RWPE2 (cell line): ENCODE data around the gene TRIM3.

Experiments used
- ATAC-seq: fragments of 200-7000 bp; cut with Tn5 transposase; 3 replicates; pipeline ENCODE4 v1.9.1; 2021; ENCODE audit warnings: low read depth
- DNase-seq: peaks from one replicate; pipeline ENCODE4 v3.0.0-alpha.2; 2020; ENCODE audit warnings: low spot score
- H3K27ac ChIP-seq: fragments of 450-650 bp; 2 replicates; pipeline ENCODE4 v1.5.1; 2017; ENCODE audit warnings: mild to moderate bottlenecking; ENCODE audit not compliant: poor library complexity, severe bottlenecking
- H3K27me3 ChIP-seq: fragments of 250-450 bp; sonication (Bioruptor Pico); 2 replicates; pipeline ENCODE4 v1.5.1; 2021; ENCODE audit warnings: mild to moderate bottlenecking, moderate library complexity; ENCODE audit not compliant: insufficient read depth, poor library complexity, severe bottlenecking
- H3K36me3 ChIP-seq: fragments of 250-450 bp; sonication (Bioruptor Pico); 2 replicates; pipeline ENCODE4 v1.5.1; 2020; ENCODE audit warnings: low read depth, mild to moderate bottlenecking, moderate library complexity
- H3K4me1 ChIP-seq: fragments of 250-450 bp; sonication (Bioruptor Pico); 2 replicates; pipeline ENCODE4 v1.5.1; 2021; ENCODE audit warnings: mild to moderate bottlenecking, moderate library complexity; ENCODE audit not compliant: insufficient read depth, poor library complexity, severe bottlenecking
- H3K4me3 ChIP-seq: fragments of 250-450 bp; sonication (Bioruptor Pico); 2 replicates; pipeline ENCODE4 v1.5.1; 2021; ENCODE audit warnings: mild to moderate bottlenecking, moderate library complexity; ENCODE audit not compliant: severe bottlenecking
- H3K9me3 ChIP-seq: fragments of 250-450 bp; sonication (Bioruptor Pico); 2 replicates; pipeline ENCODE4 v1.5.1; 2021; ENCODE audit warnings: mild to moderate bottlenecking, moderate library complexity; ENCODE audit not compliant: severe bottlenecking
- TF ChIP-seq, protein P1 (sequence below): fragments of 450-650 bp; IDR thresholded peaks from one replicate; pipeline ENCODE4 v1.5.1; 2017; ENCODE audit warnings: mild to moderate bottlenecking, moderate library complexity; ENCODE audit not compliant: poor library complexity, severe bottlenecking

The TRIM3 gene

DNA sequence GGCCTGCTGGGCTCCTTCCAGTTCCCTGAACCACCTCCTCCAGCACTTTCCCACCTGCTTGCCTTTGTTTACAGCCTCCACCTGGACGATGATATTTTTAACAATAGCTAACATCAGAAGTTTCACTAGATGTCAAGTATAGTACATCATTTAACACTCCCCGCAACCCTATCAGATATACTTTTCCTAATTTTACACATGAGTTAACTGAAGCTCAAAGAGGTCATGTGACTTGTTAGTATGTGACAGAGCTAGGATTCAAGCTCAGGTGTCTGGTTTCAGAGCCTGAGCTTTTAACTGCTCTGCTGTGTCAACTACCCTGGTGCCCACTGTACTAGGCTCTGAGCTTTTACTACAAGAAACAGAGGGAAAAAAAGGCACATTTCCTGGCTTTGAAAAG lies 18.7 kb downstream of the TRIM3 start:
- no peak overlapping the region for H3K4me3 ChIP-seq
- peaks cover 22% of the 10 kb centered on the region for H3K36me3 ChIP-seq
- no peak overlapping the region for H3K27ac ChIP-seq
- H3K27me3 ChIP-seq = no peaks in the 10 kb centered on the region
- TF ChIP-seq, protein P1, sequence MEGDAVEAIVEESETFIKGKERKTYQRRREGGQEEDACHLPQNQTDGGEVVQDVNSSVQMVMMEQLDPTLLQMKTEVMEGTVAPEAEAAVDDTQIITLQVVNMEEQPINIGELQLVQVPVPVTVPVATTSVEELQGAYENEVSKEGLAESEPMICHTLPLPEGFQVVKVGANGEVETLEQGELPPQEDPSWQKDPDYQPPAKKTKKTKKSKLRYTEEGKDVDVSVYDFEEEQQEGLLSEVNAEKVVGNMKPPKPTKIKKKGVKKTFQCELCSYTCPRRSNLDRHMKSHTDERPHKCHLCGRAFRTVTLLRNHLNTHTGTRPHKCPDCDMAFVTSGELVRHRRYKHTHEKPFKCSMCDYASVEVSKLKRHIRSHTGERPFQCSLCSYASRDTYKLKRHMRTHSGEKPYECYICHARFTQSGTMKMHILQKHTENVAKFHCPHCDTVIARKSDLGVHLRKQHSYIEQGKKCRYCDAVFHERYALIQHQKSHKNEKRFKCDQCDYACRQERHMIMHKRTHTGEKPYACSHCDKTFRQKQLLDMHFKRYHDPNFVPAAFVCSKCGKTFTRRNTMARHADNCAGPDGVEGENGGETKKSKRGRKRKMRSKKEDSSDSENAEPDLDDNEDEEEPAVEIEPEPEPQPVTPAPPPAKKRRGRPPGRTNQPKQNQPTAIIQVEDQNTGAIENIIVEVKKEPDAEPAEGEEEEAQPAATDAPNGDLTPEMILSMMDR = no peak
- H3K4me1 ChIP-seq = no peaks in the 10 kb centered on the region
- no peaks in the 10 kb centered on the region for H3K9me3 ChIP-seq
- ATAC-seq (no peak), DNase-seq (no peak)

DNA sequence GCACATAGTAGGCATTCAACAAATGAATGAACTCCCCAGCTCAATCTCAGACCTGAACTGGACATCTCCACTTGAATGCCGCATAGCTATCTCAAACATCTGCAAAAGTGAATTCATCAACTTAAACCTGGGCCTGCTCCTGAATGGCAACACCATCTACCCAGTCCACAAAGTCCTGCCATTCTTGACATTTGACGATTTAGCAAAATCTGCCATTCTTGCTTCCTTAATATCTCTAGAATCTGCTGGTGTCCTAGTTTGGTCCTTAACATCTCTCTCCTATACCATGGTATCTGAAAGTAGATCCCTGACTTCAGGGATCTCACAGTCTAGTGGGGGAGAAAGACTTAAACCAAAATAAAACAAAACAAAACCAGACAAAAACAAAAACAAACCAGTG lies 20.6 kb downstream of the TRIM3 start:
- no peak for DNase-seq
- TF ChIP-seq, protein P1 = no peak
- no peak overlapping the region for H3K27ac ChIP-seq
- no peak overlapping the region for H3K4me3 ChIP-seq
- H3K36me3 ChIP-seq = peaks cover 24% of the 10 kb centered on the region
- no peak for ATAC-seq
- no peaks in the 10 kb centered on the region for H3K27me3 ChIP-seq
- H3K9me3 ChIP-seq = no peaks in the 10 kb centered on the region
- no peaks in the 10 kb centered on the region for H3K4me1 ChIP-seq

DNA sequence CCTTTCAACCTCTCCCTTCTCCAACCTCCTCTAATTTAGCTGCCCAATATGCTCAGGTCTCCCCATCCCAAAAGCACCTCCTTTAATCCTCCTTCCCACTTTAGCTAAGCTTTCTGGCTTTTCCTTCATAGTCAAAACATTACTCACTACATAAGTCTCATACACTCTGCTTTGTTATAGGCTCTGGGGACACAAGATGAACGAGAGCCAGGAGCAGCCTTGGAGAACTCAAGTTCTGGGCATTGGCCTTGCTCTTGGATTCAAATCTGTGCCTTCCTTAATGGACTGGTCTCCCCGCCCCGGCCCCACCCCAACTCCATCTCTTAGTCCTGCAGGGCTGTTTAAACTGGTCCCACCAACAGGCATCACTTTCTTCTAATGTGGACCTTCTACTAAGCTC lies 21.5 kb downstream of the TRIM3 start:
- no peaks in the 10 kb centered on the region for H3K27me3 ChIP-seq
- TF ChIP-seq, protein P1 = no peak
- DNase-seq = no peak
- no peaks in the 10 kb centered on the region for H3K4me1 ChIP-seq
- H3K27ac ChIP-seq = no peak overlapping the region
- H3K9me3 ChIP-seq = no peaks in the 10 kb centered on the region
- H3K36me3 ChIP-seq = peaks cover 24% of the 10 kb centered on the region
- no peak for ATAC-seq
- H3K4me3 ChIP-seq = no peak overlapping the region

DNA sequence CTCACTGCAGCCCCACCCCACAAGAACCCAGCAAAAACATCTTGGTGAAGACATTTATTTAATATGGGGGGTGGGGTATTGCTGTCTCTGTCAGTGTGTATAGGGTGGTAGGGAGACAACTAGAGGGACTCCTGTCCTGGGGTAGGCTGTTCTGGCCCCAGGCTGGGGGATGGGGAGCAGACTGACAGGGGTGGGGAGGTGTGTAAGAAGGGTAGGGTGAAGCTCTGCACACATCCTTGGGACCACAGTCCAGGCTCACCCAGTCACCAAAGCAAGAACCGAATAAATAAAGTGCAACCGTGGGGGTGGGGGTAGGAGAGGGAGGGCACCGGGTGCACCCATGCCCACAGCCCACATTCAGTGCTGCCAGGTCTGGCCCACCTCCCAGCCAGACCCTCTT lies 25.2 kb downstream of the TRIM3 start:
- no peaks in the 10 kb centered on the region for H3K27me3 ChIP-seq
- H3K4me1 ChIP-seq = no peaks in the 10 kb centered on the region
- no peak overlapping the region for H3K27ac ChIP-seq
- ATAC-seq = no peak
- H3K4me3 ChIP-seq = no peak overlapping the region
- TF ChIP-seq, protein P1 = no peak
- H3K36me3 ChIP-seq = peaks cover 15% of the 10 kb centered on the region; the same call in 1 of the 2 replicates
- no peak for DNase-seq
- no peaks in the 10 kb centered on the region for H3K9me3 ChIP-seq

- ATAC-seq (peak; percentile 69), DNase-seq (no peak)
- Histone ChIP-seq H3K9me3 (no peaks in the 10 kb centered on the region), H3K4me1 (no peaks in the 10 kb centered on the region), H3K27me3 (no peaks in the 10 kb centered on the region), H3K4me3 (no peak overlapping the region), H3K36me3 (no peaks in the 10 kb centered on the region), H3K27ac (no peak overlapping the region)
- TF ChIP-seq, protein P1 = peak; percentile 74
Observed at GRCh38 chr11:6443269-6444003, 30.3 kb downstream of the TRIM3 start.
